GM08714 (cell line): Measurements from ENCODE around the gene LYST.
"Not testable (repeated sequence)": the region's sequence is repeated elsewhere in the genome, so short reads cannot be mapped to it uniquely, and the experiment has no call there.

Experiments
- H3K4me3 ChIP-seq: fragments of 200-500 bp; sonication (Bioruptor generic); 2 replicates; pipeline ENCODE4 v1.5.1; 2014; ENCODE audit warnings: mild to moderate bottlenecking, low read length, inconsistent platforms
- ZNF274 ChIP-seq: IDR thresholded peaks from 2 replicates; pipeline ENCODE4 v1.6.1; 2012; ENCODE audit warnings: mild to moderate bottlenecking, low read depth, low read length

LYST gene

DNA sequence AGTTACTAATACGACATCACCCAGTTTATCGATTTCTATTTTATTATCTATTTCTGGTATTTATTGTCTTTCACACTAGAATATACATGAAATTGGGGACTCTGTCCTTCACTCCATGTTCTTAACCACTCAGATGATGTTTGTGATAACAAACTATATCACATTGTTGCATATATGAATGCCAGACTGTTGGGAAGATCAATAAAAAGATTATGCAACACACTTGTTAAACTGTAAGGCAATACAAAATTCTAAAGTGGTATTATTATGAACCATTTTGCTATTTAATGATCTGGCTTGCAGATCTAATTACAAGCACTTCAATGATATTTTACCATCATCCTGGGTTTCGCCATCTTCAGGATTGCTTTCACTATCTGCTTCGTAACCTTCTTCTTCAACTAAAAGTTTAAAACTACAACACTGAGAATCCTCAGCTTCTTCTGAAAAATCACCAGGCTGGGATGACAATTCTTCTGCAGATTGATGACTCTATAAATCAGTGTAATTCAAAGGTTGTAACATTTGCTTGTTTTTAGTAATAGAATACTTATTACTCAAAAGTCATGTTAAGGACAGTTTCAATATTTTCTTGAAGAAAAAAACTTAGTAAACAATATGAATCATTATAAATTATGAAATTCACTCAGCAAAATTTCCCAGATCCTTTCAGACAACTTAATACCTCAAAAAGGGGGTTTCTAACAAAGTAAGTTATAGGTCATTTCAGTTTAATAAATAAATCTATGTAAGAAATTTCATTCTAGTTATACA lies 63.9 kb downstream of the LYST start:
- TF ChIP-seq ZNF274: no peak
- H3K4me3 ChIP-seq: no peak overlapping the region

GRCh38 chr1:235799264-235799663 lies 67.4 kb downstream of the LYST start:
- no peak overlapping the region for H3K4me3 ChIP-seq
- TF ChIP-seq ZNF274: no peak

GRCh38 chr1:235791532-235792060 lies 75.1 kb downstream of the LYST start:
- H3K4me3 ChIP-seq: no peak overlapping the region

DNA sequence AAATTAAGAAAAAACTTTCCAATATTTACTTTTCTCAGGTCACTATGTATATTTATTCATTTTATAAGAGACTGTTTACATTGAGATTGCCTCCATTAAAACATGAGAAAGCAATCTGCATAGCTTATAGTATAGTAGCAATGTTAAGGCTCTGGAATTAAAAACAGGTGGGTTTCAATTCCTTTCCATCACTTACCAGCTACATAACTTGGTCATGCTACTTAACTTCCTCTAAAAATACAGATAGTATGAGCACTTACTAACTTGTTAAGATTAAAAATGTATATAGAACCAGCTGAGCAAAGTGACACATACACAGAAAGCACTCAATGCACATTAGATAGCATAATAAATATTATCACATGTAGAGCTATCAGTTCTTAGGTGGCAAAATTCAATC lies 76.6 kb downstream of the LYST start:
- no peak for TF ChIP-seq ZNF274
- H3K4me3 ChIP-seq: no peak overlapping the region

More at GRCh38 chr1:235791532-235792060, 75.1 kb downstream of the LYST start:
- no peak for TF ChIP-seq ZNF274

DNA sequence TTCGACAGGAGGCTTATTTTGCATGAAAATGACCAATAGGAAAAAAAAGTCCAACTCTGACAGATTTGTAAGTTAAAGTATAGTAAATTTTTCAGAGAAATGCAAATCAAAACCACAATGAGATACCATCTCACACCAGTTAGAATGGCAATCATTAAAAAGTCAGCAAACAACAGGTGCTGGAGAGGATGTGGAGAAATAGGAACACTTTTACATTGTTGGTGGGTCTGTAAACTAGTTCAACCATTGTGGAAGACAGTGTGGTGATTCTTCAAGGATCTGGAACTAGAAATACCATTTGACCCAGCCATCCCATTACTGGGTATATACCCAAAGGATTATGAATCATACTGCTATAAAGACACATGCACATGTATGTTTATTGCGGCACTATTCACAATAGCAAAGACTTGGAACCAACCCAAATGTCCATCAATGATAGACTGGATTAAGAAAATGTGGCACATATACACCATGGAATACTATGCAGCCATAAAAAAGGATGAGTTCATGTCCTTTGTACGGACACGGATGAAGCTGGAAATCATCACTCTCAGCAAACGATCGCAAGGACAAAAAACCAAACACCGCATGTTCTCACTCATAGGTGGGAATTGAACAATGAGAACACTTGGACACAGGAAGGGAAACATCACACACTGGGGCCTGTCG lies 80.3 kb downstream of the LYST start:
- not testable (repeated sequence) for H3K4me3 ChIP-seq

DNA sequence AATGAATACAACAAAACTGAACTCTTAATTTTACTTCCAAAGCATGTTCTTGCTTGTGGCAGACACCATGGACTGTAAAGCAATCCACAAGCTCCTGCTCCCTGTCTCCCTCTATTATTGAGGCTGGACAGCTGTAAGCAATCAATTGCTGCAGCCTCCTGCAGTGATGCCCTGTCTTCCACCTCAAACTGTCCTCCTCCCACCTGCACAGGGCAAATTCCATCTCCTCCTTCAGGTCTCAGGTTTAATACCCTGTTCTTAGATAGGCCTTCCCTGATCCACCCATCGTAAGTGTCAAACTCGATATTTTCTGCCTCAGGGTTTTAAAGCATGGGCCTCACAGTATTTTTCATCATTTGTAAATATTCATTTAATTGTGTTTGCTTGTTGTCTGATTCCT lies 81.8 kb downstream of the LYST start:
- no peak for TF ChIP-seq ZNF274
- H3K4me3 ChIP-seq: no peak overlapping the region

DNA sequence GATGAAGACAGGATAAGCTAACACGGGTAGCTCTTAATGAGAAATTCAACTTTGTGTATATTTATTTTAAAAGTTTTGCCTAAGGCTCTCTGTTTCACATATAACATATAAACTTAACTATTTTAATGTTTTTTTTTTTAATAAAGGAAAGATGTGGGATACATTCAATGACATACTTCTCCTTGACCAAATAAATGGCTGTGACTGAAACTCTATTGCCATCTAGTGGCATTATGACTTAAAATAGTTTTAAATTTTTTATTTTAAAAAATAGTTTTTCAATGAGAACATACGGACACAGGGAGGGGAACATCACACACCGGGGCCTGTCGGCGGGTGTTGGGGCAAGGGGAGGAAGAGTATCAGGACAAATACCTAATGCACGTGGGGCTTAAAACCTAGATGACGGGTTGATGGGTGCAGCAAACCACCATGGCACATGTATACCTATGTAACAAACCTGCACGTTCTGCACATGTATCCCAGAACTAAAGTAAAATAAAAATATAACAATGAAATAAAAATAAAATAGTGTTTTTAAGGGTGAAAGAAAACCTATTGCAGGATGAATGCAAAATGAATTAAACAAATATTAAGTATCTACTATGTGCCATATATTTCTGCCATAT lies 83.4 kb downstream of the LYST start:
- H3K4me3 ChIP-seq: no peak overlapping the region
- TF ChIP-seq ZNF274: no peak

DNA sequence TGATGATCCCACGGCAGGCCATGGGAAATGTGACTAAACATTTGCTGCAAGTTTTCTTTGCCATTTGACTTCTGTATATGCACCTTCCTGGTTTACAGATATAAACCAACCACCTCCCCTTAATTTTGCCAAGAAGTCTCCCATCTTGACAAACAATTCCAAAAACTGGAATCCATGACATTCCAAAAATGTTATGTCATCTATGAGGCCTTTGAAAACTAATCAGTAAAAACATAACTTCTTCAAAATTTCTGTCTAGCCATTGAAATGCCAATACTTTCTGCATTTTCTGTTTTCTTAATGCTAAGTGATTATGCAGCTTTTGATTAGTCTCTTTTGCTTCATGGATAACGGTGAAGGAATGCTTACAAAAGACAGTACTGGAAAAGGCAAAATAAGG lies 84.1 kb downstream of the LYST start:
- no peak for TF ChIP-seq ZNF274
- no peak overlapping the region for H3K4me3 ChIP-seq

GRCh38 chr1:235781807-235782206 lies 84.9 kb downstream of the LYST start:
- H3K4me3 ChIP-seq: no peak overlapping the region
- no peak for TF ChIP-seq ZNF274

GRCh38 chr1:235779770-235780169 lies 86.9 kb downstream of the LYST start:
- no peak overlapping the region for H3K4me3 ChIP-seq
- TF ChIP-seq ZNF274: no peak

DNA sequence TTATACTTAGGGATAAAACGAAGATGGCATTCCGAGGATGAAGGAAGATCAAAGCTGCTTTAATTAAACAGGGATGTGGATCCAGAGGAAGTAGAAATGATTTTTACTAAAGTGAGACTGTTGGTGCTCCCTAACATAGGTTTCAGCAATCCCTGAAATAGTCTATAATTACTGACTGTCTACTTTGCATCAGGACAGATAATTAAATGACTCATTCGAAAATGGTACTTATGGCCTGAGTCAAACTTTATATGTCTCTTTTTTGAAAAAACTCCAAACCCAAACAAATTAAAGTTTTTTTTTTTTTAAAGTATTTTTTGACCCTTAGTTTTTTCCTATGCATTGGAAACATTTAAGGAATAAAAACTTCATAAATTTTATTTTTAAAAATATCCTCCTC lies 90.3 kb downstream of the LYST start:
- TF ChIP-seq ZNF274: no peak
- H3K4me3 ChIP-seq: no peak overlapping the region

DNA sequence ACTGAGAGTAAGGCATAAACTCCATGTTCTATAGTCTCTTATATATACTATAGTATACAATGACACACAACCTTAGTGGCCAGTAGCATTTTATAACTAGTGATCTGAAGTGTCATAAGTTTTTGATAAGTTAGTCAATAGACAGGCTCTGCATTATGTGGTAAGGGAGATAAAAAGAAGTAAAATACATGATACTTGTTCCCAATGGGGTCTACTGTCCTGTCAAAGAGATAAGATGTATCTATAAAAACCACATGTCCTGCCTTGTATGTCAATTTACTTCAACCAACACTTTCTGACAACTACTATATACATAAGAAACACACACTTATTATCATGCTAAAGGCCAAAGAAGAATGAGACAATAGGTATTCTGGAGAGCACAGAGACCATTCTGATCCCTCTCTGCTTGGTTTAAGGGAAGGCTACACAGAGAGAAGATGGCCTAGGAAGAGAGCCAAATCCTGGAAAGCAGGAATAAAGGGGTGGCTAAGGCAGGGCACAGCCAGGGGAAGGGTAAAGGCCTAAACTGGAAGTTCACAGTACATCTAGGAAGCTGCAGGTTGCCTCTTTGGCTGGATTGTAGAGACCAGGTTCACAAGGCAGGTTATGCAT lies 91.4 kb downstream of the LYST start:
- no peak for TF ChIP-seq ZNF274
- no peak overlapping the region for H3K4me3 ChIP-seq

- no peak overlapping the region for H3K4me3 ChIP-seq
- no peak for TF ChIP-seq ZNF274
These were observed 98.9 kb downstream of the LYST start for GRCh38 chr1:235767795-235768194.

DNA sequence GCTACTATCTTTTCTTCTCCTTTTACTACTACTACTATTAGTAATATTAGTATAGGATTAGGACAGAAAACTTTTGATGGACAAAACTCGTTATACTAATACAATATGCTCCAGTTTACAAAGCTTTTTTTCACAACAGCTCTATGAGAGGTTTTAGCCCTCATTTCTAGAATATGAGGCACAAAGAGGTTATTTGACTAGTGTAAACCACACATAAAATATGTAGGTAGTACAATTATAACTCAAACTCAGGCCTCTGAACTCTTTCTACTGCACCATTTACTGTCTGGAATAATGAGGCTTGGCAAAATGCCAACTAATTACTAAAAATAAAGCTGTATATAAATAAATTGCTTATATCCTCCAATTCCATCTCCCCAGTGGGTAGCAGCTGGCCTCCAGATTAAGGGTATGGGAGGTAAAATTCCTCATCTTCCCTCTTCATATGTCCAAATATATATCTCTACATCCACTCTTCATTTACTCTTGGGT lies 99.9 kb downstream of the LYST start:
- TF ChIP-seq ZNF274: no peak
- H3K4me3 ChIP-seq: no peak overlapping the region

GRCh38 chr1:235763962-235764361 lies 102.7 kb downstream of the LYST start:
- H3K4me3 ChIP-seq: no peak overlapping the region
- no peak for TF ChIP-seq ZNF274
